NCI-H82 treated with DMSO at 0.1 percent for 48 hours (cell line): ENCODE data around the gene KRTAP4-9.
"Not testable (repeated sequence)": the region's sequence is repeated elsewhere in the genome, so short reads cannot be mapped to it uniquely, and the experiment has no call there.

Source experiments
- DNase-seq: peaks from one replicate; lab custom pipeline; 2025; ENCODE audit not compliant: unreplicated experiment; lab: John Stamatoyannopoulos, UW

KRTAP4-9 gene

DNA sequence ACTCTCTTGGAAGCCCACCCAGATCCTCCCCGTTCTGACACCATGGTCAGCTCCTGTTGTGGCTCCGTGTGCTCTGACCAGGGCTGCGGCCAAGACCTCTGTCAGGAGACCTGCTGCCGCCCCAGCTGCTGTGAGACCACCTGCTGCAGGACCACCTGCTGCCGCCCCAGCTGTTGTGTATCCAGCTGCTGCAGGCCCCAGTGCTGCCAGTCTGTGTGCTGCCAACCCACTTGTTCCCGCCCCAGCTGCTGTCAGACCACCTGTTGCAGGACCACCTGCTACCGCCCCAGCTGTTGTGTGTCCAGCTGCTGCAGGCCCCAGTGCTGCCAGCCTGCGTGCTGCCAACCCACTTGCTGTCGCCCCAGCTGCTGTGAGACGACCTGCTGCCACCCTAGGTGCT lies at the start of gene KRTAP4-9:
TSS of gene KRTAP4-9 (plus strand) at position 43 of the 400 bp plus-strand sequence. CDS start at position 43, 0 bp downstream.
- not testable (repeated sequence) for DNase-seq

GRCh38 chr17:41057547-41057946 lies 47.6 kb upstream of the KRTAP4-9 start:
- DNase-seq, result no peak

DNA sequence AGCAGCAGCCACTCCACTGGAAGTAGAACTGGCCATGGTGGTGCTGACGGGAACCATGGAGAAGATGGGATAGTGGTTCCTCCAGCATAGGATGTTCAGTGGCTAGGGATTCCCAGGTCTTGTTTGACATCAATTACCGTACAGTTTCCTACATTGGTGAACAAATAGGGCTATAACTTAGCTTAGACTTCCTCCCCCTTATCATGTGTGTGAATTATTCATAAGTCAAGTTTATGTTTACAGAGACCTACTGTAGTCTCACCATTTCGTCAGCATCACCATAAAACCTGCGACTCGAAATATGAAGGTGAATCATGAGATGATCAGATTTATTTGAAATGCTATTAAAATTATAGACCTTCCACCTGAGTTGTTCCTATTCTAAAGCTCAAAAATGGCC lies 46.4 kb upstream of the KRTAP4-9 start:
- DNase-seq, result no peak

DNA sequence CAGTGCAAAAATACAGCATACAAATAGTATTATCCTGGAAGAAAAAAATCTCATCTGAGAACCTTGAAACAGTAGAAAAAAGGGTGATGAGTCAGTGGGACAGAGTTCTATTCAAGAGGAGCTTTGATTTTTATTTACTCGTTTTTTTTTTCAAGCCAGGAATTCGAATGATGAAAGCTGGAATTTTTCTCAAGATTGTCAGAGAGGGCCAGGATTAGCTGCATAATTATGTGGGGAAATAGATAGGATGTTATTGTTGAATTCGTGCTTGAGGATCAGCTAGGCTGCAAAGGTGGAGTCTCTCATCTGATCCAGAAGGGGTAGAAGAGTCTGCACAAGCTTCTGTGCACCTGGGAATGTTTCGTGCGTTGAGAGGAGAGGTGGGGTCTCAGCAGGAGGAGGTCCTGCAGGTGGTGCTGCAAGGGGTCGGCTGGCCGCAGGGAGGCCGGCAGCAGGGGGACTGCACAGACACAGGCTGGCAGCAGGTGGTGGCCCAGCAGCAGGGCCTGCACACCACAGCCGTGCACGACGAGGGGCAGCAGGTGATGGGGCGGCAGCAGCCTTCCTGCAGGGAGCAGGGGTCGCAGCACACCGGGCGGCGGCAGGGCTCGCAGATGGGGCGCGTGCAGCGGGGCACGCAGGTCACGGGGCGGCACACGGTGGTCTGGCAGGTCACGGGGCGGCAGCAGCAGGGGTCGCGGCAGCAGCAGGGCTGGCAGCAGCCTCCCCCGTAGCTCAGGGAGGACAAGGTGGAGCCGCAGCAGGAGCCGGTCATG lies 45.7 kb upstream of the KRTAP4-9 start:
- not testable (repeated sequence) for DNase-seq

DNA sequence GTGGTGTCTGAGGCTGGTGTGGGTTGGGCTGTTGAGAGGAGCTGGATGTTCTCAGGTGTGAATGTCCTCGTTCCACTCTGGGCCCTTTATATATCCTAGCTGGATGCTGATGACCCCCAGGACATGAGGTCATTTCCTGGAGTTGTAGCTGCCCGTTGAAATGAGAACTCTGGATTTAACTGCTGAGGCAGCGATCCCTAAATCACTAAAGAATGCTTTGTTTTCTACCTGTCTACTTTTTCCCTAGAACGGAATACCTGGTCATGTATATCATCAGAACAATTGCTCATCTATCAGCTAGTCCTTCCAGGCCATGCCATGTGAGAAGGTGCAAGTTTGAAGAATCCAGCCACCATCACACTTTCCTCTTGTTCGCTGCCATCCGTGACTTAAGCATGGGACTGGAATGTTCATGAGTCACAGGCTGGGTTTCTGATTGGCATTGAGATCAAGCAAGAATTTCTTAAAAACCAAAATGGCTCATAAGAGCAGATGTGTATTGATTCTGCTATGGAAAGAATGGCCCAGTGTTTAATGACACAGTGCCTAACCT lies 45.1 kb upstream of the KRTAP4-9 start, which contains the start of gene KRTAP2-3:
TSS of gene KRTAP2-3 (minus strand) at position 63 of the 553 bp plus-strand sequence. CDS start 64 bp downstream, outside the sequence.
- DNase-seq, result no peak

DNA sequence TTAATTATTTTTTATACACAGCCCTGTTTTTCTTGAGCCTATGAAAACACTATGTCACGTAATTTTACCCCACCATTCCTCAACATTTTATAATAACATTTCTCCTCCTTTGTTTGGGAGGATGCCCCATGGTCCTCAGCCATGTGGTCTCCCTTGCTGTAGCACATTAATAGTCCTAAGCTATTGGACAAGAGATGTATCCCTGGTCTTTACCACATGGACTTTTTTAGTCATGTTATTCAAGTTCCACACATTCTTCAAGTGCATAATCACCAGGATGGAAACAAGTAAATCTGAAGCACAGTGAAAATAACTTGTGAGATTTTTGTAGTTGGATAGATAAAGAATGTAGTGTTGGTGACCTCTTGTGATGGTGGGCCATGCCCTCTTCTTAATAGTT lies 43.2 kb upstream of the KRTAP4-9 start:
- DNase-seq, result no peak

DNA sequence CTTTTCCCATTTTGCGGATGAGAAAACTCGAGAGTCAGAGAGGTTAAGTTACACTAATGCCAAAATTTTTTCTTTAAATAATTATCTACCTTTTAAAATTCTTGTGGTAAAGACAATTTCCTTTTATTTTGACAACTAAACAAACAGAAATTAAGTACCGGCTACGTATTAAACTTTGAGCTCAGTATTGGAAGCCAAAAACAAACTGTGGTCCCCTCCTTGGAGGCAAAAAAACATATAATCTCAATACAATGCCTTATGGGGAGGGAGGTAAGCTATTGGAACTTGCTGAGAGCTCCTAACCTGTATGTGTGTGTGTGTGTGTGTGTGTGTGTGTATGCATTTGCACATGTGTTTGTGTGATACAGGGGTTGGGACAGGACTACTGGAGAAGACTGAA lies 41.7 kb upstream of the KRTAP4-9 start:
- DNase-seq, result no peak

DNA sequence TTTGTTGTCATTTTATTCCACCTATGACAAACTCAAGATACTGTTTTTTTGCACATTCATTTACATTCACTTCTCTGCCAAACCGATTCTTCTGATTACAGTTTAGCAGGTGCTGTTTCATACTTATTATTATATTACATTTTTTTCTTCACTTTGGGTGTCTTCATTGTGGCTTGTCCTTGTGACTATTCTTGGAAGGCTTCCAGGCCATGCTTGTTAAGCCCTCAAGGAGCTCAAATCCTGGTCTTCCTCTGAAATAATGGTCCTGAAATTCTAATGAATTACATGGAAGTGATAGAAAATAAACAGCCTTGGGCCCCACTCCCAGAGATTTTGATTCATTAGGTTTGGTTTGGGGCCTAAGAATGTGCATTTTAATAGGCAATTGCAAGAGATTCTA lies 40.9 kb upstream of the KRTAP4-9 start:
- DNase-seq, result no peak

DNA sequence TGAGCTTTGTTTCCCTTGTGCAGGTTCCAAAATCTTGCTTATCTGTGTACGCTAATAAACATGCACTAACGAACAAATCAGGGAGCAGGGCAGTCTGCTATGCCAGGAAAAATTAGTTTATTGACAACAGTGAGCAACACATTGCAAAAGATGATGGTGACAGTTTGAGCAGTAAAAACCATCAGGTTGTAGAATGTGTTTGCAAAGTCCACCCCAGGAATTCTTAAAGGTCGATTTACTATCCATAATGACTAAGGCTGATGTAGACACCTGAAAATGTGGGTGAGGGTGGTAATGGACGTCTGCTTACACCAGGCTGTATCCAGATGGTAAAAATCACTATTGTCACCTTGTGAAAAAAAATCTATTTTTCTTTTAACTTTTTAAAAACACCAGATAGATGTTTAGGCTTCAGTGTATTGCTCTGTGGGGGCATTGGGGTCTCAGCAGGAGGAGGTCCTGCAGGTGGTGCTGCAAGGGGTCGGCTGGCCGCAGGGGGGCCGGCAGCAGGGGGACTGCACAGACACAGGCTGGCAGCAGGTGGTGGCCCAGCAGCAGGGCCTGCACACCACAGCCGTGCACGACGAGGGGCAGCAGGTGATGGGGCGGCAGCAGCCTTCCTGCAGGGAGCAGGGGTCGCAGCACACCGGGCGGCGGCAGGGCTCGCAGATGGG lies 40.0 kb upstream of the KRTAP4-9 start:
- not testable (repeated sequence) for DNase-seq

DNA sequence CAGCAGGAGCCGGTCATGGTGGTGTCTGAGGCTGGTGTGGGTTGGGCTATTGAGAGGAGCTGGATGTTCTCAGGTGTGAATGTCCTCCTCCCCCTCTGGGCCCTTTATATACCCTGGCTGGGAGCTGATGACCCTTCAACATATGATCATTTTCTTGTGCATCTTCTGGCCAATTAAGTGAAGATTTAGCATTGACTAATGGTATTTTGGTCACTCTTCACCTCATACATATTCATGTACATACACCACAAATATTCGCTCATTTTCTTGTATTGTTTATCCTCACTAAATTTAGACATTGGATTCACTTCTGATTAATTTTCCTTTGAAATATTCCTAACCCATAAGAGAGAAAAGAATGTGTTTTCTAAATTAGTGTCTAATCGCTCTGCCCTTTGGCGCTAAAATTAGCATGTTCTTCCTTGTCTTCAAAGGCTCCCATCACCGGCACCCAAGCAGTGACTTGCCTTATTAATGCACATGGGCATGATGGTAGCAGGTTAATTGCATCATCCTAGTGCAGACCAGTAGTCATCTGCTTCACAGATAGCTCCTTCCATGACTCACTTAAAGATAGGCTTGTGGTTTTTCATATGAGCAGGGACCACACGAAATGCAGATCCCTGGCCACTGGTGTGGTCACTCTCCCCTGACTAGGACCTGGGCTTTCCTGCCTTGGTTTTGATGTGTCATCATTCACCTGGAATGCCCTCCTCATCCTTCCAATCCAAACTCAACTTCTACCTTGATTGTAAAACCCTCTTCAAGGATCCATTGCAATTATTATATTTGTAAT lies 39.2 kb upstream of the KRTAP4-9 start, which contains the start of gene KRTAP2-4:
TSS of gene KRTAP2-4 (minus strand) at position 51 of the 796 bp plus-strand sequence. CDS start at position 17, 34 bp downstream.
- DNase-seq, result no peak

- DNase-seq, result no peak
Measured at GRCh38 chr17:41067281-41067680, 37.9 kb upstream of the KRTAP4-9 start.

GRCh38 chr17:41069031-41069430 lies 36.2 kb upstream of the KRTAP4-9 start:
- DNase-seq, result no peak

- no peak for DNase-seq
Measured at GRCh38 chr17:41071606-41072360, 33.4 kb upstream of the KRTAP4-9 start.

DNA sequence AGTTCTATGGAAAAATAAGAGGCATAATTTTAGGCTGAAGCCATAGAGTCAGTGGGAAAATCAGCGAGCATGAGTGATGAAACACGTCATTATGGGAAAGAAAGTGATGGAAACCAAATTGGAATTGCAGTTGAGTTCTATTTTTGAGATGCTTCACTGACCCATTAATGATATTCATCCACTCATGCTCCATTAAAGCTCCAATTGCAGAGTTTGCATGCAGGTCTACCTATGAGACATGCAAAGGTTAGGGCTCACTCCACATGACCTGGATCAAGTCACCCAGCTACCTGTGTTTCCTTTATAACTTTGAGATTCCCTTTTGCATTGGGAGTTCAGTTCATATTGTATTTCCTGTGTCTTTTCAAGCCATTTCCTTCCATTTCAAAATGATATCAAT lies 31.5 kb upstream of the KRTAP4-9 start:
- DNase-seq, result no peak

DNA sequence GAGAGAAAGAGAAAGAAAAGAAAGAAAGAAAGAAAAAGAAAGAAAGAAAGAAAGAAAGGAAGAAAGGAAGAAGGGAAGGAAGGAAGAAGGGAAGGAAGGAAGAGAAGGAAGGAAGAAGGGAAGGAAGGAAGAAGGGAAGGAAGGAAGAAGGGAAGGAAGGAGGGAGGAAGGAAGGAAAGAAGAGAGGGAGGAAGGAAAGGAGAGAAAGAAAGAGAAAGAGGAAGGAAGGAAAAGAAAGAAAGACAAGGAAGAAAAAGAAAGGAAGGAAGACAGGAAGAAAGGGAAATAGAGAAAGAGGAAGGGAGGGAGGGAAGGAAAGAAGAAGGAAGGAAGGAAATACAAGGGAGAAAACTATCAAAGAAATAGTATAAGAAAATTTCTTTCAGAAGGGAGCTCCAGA lies 28.4 kb upstream of the KRTAP4-9 start:
- DNase-seq, result no peak

- no peak for DNase-seq
Measured at GRCh38 chr17:41082626-41083025, 22.6 kb upstream of the KRTAP4-9 start.

DNA sequence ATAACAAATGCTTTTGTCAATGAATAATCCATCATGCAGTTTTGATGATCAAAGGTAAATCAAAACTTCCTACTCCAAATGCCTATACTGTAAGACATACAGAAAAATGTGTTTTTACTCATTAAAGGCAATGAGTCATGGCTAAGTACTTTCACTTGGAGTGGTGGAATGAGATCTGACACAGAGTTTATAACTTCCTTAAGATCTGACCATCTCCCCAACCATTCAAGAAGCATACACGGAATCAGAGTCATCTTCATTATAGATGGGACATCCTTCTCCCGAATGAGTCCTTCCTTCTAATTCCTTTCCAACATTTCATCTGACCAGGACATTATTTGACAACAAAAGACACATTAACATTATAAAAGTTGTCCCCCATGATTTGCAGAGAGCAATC lies 21.8 kb upstream of the KRTAP4-9 start:
- not testable (repeated sequence) for DNase-seq

- DNase-seq, result not testable (repeated sequence)
Measured at GRCh38 chr17:41084100-41084856, 20.9 kb upstream of the KRTAP4-9 start, which contains the start of gene KRTAP4-7. Gene KRTAP4-7, plus strand, starts transcription at chr17:41084150. Its CDS starts 57 bp downstream, at chr17:41084207.

DNA sequence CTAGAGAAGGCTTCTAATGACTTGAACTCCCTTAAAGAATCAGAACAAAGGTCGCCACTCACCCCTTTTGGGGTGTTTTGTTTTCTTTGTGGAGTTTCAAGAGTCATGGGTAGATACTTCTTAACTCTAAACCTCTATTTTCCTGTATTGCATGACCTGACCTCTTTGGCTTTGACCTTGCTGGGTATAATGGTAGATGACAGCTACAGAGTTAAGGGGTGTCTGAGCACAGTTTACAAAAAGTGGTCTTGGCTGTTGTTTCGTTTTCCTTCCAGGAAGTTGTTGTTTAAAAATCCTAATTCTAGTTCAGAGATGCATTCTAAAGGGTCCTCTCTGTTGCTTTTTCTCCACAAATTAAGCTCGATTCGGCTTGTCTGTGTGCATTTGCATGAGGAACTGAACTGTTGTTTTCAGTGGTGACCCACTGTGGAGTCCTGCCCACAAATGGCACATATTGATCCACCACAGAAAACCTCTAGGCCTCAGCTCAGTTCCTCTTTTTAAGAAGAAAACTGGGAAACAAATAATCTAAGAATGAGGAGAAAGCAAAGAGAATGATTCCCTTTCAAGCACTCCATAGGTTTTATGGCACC lies 16.3 kb upstream of the KRTAP4-9 start:
- DNase-seq, result not testable (repeated sequence)
